D721Med (cell line): ENCODE results near the gene PER2.

ENCODE experiments used
- DNase-seq: peaks from one replicate; pipeline ENCODE4 v3.0.0; 2011; ENCODE audit warnings: low spot score; ENCODE audit not compliant: insufficient read length
- FAIRE-seq: peaks from 2 replicates; lab custom pipeline; 2011; peaks lifted over from hg19 to GRCh38; lab: Jason Lieb, UNC
- TF ChIP-seq, protein P1 (sequence below): IDR thresholded peaks from 2 replicates; pipeline ENCODE4 v1.5.1; 2012; ENCODE audit warnings: mild to moderate bottlenecking, control low read depth; ENCODE audit not compliant: insufficient read depth; ENCODE audit errors: missing control alignments

The PER2 gene

DNA sequence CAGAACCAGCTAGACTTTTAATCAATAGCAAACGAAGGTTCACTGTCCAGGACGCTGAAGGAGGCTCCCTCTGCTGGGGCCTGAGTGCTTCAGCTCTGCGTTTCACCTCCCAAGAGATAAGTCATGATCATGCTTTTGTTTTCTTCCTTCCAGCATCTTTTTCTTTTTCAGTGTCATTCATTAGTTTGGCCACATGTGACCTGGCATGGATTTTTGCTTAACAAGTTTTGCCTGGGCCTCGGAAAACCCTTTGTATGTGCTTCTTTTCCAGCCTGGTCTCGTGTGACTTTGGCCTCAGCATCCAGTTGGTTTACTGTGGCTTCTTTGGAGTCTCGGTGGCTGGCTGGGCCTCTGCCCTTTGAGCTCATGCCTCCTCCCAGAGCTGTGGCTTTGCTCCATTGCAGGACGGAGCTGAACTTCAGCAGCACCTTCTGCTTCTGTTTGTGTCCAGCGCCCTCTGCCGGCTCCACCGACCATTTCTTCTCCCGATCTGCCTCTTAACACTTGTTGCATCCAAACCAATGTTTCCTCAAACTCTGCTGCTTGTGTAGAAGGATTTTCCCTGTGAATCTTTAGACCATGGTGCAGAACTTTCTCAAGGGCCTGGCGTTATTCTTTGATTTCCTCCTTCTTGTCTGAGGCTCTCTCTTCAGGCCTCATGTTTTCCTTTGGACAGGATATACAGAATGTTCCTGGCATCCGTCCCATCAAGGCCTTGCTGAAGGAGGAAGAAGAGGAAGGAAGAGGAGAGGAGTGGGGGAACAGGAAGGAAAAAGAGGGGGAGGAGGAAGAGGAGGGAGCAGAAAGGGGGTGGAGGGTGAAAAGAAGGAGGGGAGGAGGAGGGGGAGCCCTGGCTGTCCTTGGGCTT, 25.0 kb downstream of the PER2 start:
- FAIRE-seq = no peak
- TF ChIP-seq, protein P1, sequence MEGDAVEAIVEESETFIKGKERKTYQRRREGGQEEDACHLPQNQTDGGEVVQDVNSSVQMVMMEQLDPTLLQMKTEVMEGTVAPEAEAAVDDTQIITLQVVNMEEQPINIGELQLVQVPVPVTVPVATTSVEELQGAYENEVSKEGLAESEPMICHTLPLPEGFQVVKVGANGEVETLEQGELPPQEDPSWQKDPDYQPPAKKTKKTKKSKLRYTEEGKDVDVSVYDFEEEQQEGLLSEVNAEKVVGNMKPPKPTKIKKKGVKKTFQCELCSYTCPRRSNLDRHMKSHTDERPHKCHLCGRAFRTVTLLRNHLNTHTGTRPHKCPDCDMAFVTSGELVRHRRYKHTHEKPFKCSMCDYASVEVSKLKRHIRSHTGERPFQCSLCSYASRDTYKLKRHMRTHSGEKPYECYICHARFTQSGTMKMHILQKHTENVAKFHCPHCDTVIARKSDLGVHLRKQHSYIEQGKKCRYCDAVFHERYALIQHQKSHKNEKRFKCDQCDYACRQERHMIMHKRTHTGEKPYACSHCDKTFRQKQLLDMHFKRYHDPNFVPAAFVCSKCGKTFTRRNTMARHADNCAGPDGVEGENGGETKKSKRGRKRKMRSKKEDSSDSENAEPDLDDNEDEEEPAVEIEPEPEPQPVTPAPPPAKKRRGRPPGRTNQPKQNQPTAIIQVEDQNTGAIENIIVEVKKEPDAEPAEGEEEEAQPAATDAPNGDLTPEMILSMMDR = peak; percentile 95
- DNase-seq = peak; percentile 96

- DNase-seq (no peak), FAIRE-seq (no peak)
- TF ChIP-seq, protein P1 = no peak
These were observed 25.8 kb downstream of the PER2 start for GRCh38 chr2:238262496-238263122.

GRCh38 chr2:238261718-238262375, 26.6 kb downstream of the PER2 start:
- DNase-seq (no peak), FAIRE-seq (no peak)
- TF ChIP-seq, protein P1 = no peak

GRCh38 chr2:238260883-238261282, 27.5 kb downstream of the PER2 start:
- FAIRE-seq (no peak), DNase-seq (no peak)
- TF ChIP-seq, protein P1 = no peak

DNA sequence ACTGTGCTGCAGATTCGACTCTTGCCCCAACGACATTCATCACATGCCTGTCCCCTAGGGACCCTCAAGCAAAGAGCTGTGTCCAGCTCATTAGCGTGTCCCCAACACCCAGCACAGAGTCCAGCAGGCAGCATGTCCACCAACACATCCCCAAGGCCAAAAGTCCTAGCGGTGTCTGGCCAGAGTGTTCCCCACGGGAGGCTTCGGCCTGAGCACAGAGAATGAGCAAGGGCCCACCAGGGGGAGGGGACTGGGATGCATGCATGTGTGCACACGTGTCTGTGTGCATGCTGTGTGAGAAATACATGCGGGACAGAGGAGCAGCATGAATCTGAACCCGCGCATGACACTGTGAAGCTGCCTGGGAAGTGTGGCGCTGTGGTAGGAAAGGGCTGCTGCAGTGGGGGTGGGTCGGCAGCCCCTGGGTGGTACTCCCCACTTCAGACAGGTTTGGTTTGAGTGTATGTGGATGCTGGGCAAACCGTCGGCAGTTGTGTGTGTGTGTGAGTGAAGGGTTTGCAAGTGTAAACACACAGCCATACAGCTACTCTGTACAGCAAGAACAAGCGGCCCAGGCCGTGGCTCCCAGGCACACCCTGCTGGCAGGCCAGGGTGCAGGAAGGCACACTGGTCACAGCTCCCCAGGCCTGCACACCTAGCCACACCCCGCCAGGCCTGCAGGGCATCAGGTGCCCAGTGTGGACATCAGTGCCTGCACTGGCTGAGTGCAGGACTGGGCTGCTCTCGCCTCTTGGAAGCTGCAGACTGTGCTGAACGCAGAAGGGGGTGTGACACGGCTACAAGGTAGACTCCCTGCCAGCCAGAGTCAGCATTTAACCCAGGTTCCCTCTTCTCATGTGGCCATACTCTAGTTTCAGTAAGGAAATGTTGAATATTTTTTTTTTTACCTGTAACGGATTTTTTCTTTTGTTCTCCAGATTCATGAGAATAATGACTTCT, 29.1 kb downstream of the PER2 start:
- DNase-seq (no peak), FAIRE-seq (no peak)
- TF ChIP-seq, protein P1 = no peak

DNA sequence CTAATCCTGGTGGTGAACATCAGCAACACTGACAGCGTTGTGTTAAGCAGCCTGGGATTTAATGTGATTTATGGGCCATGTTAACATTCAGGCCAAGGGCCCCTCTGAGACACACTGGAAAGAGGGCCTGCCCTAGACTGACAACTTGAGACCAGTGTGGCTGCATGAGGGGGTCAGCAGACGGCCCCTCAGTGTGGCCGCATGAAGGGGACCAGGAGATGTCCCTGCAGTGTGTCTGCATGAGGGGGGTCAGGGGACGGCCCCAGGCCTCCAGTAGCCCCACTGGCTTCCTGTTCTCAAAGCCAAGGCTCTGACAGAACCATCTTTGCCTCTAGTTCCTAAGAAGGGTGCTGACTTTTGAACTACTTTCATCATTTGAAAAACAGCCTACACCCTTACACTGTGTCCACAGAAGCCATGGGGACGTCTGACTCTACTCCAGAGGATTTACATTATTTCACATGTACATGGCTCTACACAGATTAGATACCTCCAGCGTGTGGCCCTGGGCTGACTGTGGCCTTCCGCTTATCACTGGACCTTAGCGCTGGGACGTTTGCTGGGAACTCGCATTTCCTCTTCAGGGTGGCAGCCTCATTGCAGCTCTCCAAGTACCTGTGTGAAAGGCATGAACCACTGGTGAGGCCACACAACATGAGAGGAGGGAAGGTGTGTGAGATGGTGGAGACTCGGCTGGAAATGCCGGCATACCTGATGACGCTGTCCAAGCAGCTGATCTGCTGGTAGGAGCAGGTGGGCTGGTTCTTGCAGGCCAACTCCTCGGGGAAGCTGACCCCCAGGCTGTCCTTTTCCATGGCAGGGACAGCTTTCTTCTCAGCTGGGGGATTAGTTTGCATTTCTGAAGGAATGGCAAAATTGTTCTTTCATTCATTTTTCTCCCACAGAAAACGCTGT, 30.4 kb downstream of the PER2 start:
- TF ChIP-seq, protein P1 = no peak
- no peak for DNase-seq
- FAIRE-seq = no peak
